SK-N-MC (cell line): Measurements from ENCODE around the gene TTI1.

Source experiments
- EZH2 ChIP-seq: fragments of 200-600 bp; sonication (generic); IDR thresholded peaks from one replicate; pipeline ENCODE4 v1.6.1; 2017; ENCODE audit warnings: antibody characterized with exemption
- POLR2AphosphoS5 ChIP-seq: IDR thresholded peaks from 2 replicates; pipeline ENCODE4 v1.6.1; 2012; ENCODE audit warnings: mild to moderate bottlenecking, low read depth, low read length, borderline replicate concordance

DNA sequence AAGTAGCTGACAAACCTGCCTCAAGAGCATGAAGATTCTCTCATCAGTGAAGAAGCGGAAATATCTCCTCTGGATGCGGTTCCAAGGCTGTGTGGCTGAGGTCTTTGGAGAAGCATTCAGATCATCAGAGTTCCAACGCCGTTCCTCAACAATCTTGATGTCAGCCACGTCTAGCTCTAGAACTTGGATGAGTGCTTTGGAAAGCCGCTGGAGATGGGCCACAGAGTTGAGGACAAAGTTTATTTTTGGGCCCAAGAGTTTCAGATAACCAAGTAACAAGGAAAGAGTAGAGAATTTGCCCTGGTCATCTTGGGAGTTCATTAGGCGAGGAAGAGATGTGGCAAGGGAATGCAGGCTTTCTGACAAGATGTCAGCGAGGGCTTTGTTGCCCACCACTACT lies 20.9 kb downstream of the TTI1 start:
- TF ChIP-seq POLR2AphosphoS5 (no peak), EZH2 (no peak)
